Myocyte (in vitro differentiated cells): Measurements from ENCODE around the gene CCDC71L. TPM values are rescaled to one million over a fixed set of nuclear protein-coding genes. Genes with fewer than 3 reads are reported as not detected.
"Not testable (repeated sequence)": the region's sequence is repeated elsewhere in the genome, so short reads cannot be mapped to it uniquely, and the experiment has no call there.

Experiments used
- DNase-seq: peaks from one replicate; pipeline ENCODE4 v3.0.0-alpha.2; 2012; ENCODE audit warnings: low read depth
- polyA plus RNA-seq: library from polyadenylated mRNA; unstranded; fragments of >200 nt; gene quantifications from one replicate; pipeline ENCODE4 v1.2.1, GENCODE V29; 2012; ENCODE audit warnings: missing spikeins
- total RNA-seq: library from RNA; depleted of rRNA; stranded (reverse); fragments of >200 nt; gene quantifications from 2 replicates; pipeline ENCODE4 v1.2.3, GENCODE V29; 2014

The CCDC71L gene
- 33.4 and 52.7 TPM in 2 replicates for total RNA-seq
- 31.3 TPM for polyA plus RNA-seq

DNA sequence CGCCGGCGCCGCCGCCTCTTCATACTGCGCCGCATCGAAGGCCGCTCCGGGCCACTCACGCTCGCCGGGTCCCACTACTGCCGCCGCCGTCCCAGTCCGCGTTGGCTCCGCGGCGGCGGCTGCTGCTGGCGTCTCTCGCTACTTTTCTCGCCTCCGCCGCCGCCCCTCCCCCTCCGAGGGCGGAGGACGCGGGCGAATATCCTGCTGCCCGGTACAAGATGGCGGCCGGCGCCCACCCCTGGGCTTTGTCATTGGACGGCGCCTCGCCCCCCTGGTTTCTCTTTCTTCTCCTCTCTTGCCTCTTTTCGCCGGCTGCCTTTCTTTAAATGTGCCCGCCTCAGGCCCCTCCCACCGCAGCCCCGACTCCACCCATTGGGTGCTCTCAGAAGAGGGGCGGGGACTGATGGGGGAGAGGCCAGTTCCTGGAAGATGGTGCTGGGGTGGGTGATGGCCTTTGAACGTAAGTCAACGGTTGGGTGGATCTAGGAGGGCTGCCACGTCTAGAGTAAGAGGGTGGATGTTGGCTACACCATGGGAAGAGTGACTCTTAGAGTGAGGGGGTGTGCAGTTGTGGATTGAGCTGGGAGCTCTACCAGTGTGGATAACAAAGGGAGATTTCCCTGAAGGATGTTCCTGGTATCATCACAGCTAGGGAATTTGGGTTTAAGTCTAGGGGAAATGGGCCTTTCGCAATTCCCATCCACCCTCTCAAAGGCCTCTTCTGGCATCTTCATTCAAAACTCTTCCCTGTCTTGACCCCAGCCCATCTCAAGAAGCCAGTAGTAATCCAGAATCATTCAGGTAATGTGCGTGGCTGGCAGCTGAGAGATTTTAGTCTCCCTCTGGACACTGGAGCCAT lies at the start of gene CCDC71L:
Gene CCDC71L, minus strand, starts transcription at position 297 of the 859 bp plus-strand sequence. Its CDS starts 262 bp downstream, at position 35.
- DNase-seq = peak; percentile 99

DNA sequence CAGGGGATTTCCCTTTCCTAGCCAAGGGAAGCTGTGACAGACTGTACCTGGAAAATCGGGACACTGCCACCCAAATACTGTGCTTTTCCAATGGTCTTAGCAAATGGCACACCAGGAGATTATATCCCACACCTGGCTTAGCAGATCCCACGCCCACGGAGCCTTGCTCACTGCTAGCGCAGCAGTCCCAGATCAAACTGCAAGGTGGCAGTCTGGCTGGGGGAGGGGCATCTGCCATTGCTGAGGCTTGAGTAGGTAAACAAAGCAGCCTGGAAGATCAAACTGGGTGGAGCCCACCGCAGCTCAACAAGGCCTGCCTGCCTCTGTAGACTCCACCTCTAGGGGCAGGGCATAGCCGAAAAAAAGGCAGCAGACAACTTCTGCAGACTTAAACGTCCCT lies 48.6 kb upstream of the CCDC71L start:
- not testable (repeated sequence) for DNase-seq

DNA sequence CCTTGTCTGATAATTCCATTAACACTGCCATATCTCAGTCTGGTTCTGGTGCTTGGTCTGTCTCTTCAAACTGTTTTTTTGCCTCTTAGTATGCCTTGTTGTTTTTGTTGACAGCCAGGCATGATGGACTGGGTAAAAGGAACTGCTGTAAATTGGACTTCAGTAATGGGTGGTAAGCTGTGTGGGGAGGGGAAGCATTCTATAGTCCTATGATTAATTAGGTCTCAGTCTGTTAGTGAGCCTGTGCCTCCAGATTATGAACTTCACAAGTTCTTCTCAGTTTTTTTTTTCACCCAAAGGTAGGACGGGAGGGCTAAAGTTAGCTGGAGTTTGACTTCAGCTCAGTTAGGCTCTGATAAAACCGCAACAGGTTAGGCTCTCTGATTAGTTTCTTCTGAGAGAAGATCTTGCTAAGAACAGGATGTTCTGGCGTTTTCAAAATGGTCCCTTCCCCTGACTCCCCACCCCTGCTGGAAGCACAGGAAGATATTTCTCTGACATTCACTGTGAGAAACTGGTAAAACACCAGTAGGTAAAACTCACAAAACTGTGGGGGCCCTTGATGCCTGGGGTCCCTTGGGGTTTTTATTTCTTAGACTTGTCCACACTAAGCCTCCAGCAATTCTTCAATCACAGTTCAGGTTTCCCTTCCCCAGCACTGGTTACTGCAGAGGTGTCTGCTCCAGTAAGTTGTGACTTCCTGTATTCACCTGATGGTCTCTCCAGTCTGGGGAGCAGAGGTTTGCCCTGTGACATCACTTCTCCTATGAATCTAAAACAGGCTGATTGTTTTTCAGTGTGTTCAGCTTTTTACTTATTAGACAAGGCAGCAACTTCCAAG lies 43.3 kb upstream of the CCDC71L start:
- DNase-seq = no peak

DNA sequence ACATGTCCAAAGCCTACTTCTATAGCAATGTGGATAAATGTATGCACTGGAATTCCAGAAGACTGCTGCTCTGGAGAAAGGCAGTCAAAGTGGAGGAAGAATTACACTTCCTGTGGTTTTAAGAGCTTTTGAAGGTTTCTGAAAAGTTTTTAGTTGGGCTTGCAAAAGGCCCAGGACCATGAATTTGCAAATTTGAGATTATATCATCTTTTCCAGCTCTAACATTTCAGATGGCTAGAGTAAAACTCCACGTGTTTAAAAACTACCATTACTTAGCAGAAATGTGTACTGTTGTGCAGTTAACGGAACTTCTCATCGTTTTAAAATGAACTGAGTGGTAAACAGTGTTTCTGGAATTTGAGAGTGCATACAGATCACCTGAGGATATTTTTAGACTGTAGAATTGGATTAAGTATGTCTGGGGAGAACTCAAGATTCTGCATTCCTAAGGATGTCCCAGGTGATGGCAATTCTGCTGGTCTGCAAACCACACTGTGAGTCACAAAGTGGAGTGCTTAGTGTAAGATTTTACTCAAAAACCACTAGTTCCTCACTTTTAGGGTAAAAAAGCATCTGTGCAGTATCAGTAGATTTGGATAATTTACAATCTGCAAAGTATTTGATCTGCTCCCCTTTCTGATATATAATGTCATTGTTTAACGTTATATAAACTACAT lies 32.9 kb upstream of the CCDC71L start:
- no peak for DNase-seq

DNA sequence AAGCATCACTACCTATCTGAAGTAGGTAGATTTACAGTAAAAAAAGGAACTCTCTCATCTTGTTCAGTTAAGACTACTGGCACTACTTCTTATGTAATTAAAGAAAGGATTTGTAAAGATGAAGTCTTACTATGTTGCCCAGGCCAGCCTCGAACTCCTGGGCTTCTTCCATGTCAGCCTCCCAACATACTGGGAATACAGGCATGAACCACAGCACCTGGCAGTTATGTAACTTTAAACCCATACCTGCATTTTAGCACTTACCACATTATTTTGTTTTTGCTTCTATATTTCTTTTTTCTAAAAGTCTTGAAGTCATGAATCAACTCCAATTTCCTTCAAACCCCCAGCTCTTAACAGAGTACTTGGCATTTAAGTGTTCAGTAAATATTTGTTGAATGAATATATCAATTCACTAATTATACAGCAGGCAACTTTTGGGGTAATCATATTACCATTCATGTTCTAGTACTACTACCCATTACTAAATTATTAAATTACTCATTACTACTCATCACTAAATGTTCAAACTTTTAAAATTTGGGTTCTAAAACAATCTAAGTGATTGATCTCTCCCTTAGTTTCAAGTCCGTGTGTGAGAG lies 31.6 kb upstream of the CCDC71L start:
- no peak for DNase-seq

DNA sequence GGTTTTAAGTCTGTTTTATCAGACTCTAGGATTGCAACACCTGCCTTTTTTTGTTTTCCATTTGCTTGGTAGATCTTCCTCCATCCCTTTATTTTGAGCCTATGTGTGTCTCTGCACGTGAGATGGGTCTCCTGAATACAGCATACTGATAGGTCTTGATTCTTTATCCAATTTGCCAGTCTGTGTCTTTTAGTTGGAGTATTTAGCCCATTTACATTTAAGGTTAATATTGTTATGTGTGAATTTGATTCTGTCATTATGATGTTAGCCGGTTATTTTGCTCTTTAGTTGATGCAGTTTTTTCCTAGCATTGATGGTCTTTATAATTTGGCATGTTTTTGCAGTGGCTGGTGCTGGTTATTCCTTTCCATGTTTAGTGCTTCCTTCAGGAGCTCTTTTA lies 27.2 kb upstream of the CCDC71L start:
- not testable (repeated sequence) for DNase-seq

DNA sequence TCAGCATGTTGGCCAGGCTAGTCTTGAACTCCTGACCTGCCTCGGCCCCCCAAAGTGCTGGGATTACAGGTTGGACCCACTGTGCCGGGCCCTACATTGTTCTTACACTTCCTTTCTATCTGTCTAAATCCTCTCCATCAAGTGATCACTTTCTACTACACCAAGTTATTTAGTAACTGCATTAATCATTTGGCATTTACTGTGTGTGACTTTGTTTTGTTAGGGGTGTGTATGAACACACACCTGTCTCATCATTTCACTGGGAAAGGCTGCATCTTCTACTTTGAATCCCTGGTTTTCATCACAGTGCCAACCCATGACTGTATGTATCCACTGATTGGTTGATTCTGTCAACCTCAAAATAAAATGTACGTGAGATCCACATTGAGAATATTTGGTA lies 23.0 kb upstream of the CCDC71L start:
- no peak for DNase-seq

DNA sequence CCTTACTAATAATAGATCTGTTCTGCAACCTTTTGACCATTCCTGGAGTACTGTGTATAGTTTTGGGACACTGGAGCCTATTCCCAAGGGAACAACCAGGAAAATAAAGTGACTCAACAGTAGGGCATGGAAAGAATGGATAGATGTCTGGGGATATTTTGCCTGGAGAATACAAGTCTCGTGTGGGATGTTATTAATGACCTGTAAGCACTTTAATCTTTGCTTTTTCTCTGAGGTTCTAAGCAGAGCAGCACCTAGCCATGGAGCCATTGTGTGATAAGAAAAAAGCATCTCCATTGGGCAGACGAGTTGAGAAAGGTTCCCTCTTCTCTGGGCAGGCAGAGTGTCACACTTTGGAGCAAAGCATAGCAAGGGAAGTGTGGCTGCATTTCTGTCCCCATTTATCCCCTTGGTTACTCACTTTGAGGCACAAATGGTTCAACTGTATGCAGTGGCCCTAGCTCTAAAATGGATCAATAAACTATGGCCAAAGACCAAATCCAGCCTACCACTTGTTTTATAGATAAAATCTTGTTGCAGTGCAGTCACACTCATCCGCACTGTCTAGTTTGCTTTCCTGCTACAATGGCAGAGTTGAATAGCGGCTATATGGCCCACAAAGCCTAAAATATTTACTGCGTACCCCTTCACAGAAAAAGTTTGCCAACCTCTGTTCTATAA lies 21.0 kb upstream of the CCDC71L start:
- DNase-seq = peak; percentile 60

DNA sequence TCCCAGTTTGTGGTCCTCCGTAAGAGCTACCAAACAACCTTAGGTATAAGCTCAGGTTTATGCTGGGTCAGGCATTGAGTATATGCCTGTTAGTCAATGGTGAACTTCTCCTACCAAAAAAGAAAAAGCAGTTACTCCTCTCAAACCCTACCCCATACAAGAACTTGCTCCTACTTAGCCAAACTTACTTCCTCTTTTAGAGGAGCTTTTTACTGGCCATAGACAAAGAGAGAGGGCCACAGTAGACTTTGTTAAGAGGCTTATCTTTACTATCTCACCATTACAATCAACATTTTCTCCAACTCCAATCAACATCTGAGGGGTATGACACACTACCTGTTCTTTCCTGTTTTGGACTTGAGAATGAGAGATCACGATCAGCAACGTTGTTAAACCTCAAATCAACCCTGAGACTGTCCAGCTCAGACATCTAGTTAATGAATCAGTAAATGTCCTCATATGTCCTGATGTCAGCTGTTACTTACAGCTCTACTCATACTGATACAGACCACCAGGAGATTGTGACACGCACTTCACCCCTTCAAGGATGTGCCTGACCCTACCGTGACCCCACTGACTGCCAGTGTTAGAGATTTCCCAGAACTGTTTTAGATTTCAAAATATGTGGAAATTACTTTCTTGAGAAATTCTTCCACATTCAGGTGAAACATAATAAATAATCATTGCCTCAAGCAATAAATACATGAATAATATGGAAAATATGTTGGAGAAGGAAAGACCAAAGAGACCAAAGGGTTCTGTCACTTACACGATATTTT lies 18.4 kb upstream of the CCDC71L start:
- peak; percentile 24 for DNase-seq

DNA sequence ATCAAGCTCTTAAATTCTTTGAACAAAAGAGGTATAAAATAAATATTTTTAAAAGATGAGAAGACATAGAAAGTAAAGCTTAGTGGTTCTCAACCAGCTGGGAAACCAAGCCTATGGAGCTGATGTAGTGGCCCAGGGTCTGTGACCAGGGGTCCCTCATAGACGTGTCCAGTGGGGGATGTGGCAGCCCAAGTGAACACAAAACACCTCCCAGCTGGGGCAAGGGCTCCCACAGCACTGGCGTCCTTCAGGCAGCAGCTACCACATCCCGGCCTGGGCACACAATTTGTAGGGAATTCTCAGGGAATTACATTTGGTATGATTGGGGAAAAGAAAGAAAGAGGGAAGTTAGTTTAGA lies 17.8 kb upstream of the CCDC71L start:
- DNase-seq = no peak

DNA sequence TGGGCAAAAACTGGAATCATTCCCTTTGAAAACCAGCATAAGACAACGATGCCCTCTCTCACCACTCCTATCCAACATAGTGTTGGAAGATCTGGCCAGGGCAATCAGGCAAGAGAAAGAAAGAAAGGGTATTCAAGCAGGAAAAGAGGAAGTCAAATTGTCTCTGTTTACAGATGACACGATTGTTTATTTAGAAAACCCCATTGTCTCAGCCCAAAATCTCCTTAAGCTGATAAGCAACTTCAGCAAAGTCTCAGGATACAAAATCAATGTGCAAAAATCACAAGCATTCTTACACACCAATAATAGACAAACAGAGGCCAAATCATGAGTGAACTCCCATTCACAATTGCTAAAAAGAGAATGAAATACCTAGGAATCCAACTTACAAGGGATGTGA lies 15.5 kb upstream of the CCDC71L start:
- not testable (repeated sequence) for DNase-seq

DNA sequence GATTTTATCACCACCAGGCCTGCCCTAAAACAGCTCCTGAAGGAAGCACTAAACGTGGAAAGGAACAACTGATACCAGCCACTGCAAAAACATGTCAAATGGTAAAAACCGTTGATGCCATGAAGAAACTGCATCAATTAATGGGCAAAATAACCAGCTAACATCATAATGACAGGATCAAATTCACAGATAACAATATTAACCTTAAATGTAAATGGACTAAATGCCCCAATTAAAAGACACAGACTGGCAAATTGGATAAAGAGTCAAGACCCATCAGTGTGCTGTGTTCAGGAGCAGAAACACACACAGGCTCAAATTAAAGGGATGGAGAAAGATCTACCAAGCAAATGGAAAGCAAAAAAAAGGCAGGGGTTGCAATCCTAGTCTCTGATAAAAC lies 12.7 kb upstream of the CCDC71L start:
- not testable (repeated sequence) for DNase-seq

DNA sequence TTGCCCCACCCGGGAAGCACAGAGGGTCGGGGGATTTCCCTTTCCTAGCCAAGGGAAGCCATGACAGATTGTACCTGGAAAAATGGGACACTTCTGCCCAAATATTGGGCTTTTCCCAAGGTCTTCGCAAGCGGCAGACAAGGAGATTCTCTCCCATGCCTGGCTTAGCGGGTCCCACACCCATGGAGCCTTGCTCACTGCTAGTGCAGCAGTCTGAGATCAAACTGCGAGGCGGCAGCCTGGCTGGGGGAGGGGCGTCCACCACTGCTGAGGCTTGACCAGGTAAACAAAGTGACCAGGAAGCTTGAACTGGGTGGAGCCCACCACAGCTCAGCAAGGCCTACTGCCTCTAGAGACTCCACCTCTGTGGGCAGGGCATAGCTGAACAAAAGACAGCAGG lies 11.0 kb upstream of the CCDC71L start:
- not testable (repeated sequence) for DNase-seq

DNA sequence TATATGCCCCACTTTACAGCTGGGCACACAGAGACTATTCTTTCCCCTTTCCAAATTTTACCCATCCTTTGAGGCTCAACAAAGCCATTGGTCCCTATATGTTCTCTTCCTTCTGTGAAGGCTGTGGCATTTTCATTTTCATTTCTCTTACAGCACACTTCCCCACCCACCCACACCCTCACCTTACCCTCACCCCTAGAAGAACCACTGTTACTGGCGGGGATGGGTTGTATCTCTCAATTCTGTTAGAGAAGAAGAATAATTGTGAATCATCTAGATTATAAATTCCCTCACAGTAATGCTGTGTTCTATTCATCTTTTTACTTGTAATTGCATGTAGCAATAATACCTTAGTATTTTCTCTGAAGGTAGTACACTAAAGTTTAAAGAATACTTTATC lies 10.2 kb upstream of the CCDC71L start:
- no peak for DNase-seq

DNA sequence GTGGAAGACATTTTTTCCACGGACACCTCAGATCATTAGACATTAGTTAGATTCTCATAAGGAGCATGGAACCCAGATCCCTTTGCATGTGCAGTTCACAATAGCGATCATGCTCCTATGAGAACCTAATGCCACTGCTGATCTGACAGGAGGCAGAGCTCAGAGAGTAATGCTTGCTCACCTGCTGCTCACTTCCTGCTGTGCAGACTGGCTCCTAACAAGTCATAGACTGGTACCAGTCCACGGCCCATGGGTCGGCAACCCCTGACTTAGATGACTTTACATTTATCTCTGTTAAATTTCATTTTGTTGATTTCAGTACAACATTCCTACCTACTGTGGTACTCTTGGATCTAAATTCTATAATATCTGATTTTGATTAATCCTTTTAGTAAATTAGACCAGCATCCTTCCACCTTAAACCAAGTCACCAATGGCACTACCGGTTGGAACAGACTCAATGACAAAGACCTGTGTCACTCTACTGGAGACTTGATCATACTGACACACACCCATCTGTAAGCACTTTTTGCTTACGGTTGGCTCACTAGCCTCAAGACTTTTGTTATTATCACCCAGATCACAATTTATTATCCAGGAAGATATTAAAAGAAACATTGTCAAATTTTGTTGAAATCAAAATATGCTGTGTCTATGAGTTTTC lies 8.0 kb upstream of the CCDC71L start:
- no peak for DNase-seq

DNA sequence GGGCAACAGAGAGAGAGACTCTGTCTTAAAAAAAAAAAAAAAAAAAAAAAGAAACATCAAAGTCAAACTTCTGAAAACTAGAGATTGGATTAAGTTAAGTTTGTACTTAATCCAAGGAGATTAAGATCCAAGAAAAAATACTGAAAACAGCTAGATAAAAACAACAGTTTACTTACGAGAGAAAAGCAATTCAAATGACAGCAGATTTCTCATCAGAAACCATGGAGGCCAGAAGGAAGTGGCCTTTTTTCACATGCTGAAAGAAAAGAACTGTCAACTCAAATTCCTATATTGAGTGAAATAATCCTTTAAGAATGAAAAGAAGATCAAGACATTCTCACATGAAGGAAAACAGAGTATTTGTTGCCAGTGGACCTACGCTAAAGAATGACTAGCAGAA lies 5.4 kb upstream of the CCDC71L start:
- DNase-seq = no peak

DNA sequence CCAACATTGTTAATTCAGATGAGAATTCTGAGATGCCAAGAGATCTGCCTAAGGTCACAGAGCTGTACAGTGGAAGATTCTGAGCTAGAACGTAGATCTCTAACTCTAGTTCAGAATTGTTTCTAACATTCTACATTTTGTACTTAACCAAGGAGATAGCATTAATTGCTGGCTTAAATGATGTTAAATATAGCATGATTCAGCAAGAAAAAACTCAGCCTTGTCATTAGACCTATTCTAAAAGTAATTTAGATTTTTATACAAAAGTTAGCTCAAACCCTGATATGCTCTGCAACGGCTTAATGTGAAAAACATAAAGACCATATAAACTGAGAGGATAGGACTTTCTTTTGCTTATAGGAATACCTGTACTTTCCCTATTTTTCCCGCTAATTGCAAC lies 3.4 kb upstream of the CCDC71L start:
- DNase-seq = no peak

DNA sequence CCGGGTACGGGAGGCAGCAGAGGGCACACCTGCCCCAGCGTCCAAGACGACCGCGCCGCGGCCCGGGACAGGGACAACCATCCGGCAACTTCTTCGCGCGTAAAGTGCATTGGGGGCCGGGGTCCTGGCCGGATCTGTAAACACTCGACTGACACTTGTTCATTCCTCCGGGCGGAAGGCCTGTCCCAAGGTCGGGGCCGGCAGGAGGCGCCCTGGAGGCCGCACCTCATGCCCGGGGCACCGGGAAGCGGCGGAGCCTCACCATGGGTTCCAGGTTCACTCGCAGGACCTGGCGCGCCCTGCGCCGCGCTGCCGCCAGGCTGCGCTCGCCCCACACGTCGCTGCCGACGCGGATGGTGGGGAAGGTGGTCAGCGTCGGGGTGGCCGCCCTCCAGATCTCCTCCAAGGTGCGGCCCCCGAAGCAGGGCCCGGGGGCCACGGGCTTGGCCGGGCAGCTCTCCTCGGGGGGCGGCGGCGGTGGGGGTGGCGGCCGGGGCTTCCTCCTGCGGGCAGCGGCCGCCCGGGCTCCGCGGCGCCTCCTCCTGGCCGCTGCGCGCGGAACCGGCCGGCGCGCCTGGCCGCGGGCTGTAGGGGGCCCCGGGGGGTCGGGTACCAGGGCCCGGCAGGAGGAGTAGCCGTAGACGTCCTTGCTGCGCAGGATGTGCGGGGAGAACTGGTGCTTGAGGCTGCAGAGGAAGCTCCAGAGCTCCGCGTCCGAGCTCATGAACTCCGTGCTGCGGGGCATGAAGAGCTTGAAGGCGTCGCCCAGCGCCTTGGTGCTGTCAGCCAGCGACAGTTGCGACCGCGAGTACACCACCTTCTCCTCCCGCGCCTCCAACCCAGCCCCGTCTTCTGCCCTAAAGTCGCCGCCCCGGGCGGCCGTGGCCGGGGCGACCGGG lies 746 bp downstream of the CCDC71L start:
- peak; percentile 86 for DNase-seq
